Inflammatory macrophage treated with lipopolysaccharide for 1 hour (primary cell): ENCODE measurements around the gene OAS2.

ENCODE experiments used
- DNase-seq, 2 donors: peaks; one replicate each; pipeline ENCODE4 v3.0.0-alpha.2; 2020 to 2022

Gene OAS2

DNA sequence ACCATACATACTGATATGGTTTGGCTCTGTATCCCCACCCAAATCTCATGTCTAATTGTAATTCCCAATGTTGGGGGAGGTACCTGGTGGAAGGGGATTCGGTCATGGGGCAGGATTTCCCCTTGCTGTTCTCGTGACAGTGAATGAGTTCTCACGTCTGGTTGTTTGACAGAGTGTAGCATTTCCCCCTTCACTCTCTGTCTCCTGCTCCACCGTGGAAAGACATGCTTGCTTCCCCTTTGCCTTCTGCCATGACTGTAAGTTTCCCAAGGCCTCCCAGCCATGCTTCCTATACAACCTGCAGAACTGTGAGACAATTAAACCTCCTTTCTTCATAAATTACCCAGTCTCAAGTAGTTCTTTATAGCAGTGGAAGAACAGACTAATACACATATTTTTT, 49.4 kb downstream of the OAS2 start:
- peak in 1 of 2 donors; percentile 26 for DNase-seq

DNA sequence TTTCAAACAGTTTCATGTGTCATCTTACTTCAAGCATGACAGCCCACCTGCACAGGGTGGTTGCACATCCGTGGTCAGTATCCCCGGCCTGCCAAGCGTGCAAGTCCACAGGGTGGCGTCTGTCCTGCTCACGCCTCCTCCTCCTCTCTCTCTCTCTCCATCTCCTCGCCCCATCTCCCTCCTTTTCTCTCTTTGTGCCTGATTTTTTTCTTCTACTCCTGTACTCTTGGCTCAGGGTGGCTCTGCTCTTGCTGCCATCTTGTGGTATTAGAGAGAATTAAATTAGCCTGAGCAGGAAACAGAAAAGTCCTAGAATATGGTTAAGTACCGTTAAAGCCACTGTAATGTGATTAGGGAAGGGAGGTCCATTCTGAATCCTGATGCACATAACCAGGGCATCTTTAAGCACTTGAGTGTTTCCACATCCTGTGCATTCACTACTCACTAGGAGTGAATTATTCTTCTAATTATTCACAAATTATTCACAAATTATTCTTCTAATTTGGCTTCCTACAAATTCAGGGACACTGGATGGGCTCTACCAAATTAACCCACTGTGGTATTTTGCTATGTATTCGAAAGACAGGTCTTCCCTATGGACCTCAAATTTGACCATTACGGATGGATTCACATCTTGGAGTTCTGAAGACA, 52.7 kb downstream of the OAS2 start:
- DNase-seq = peak; percentile 28 to 61

DNA sequence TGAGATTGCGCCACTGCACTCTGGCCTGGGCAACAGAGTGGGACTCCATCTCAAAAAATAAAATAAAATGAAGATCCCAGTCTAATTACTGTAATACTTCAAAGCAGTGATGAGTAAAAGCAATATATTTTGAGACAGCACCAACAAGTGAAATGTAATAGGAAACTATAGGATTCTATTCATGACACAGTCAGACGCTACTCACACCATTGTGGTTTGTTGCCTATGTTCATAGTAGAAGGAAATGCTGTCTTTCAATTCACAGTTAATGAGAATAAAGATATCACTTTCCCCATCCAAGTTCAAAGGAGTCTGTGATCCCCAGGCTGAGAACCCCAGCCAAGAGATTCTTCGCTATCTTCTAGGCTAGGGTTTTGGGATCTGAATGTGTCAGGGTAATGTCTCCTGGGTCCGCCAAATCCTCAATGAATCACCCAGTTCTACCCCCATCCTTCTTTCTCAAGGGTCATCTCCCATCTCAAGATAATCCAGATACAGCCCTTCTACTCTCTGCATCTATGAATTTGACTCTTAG, 61.7 kb downstream of the OAS2 start:
- DNase-seq = no peak

DNA sequence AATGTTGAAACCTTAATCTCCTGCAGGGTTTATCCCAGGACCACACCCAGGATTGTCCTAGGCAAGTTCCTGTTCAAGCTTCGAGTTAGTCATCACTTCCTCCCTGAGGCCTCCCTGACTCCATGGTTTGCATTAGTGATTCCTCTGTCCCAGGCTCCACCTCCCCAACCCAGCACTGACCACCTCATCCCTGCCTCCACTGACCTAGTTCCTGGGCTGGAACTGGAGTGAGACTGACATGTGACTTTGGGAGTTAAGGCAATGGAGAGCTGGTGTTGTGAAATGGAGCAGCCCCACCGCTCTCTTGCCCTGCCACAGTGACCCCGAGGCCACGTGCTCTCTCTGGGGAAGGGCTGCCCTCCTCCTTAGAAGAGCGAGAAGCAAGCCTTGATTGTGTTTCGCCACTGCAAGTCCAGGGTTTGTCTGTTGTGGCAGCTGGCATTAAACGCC, 62.4 kb downstream of the OAS2 start:
- peak; percentile 87 to 99 for DNase-seq

DNA sequence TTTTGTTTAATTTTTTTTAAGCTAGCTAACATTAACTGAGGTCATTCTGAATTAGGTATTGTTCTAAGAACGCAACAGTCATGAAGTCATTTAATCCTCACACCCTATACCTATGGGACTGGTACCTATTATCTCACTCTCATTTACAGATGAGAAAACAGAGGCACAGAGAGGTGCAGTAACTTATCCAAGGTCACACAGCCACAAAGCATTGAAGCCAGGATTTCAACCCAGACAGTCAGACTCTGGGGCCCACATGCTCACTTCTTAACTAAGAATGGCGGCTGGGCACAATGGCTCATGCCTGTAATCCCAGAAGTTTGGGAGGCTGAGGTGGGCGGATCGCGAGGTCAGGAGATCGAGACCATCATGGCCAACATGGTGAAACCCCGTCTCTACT, 63.2 kb downstream of the OAS2 start:
- DNase-seq = no peak

DNA sequence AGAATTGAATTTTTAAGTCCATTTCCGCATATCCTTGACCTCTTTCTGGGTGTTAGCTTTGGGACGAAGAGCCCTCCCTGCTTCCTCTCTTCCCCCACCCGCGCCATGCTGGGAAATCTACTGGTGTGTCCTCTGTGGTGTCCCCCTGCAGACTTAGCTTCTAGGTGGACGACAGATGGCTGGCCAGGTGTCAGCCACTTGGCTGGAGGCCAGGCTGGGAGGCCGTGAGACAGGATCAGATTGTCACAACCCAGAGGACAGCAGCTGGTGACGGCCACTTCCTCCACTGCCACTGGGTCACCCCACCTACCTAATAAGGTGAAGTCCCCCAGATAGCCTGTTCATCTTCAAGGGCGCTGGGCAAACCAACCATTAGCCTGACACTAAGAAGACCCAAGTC, 64.9 kb downstream of the OAS2 start:
- no peak for DNase-seq

DNA sequence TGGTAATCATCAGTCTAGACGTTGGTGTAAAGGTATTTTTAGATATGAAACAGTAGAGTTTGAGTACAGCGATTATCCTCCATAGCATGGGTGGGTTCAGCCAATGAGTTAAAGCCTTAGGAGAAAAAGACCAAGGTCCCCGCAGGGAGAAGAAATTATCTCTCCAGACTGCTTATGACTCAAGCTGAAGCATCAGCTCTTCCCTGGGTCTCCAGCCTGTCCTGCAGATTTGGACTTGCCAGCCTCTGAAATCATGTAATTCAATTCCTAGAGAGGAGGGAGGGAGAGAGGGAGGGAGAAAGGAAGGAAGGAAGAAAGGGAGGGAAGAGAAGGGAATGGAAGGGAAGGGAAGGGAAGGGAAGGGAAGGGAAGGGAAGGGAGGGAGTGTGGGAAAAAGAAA, 66.2 kb downstream of the OAS2 start:
- DNase-seq = no peak

DNA sequence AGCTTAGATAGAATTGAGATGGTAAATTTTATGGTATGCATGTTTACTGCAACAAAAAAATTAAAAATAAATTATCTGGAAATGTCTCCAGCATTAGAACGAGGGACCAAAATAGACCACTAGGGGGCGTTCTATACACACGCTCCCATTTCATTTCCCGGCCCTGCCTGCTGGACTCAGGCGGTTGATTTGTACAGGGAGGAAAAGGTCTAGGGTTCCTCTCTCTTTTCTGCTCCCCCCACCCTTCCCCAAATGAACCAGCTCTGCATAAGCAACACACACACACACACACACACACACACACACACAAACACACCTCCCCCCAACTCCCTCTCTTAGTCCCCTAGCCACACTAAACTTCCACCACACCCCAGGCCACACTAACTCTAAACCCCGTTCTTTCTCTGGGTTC, 70.4 kb downstream of the OAS2 start:
- peak; percentile 39 to 89 for DNase-seq

DNA sequence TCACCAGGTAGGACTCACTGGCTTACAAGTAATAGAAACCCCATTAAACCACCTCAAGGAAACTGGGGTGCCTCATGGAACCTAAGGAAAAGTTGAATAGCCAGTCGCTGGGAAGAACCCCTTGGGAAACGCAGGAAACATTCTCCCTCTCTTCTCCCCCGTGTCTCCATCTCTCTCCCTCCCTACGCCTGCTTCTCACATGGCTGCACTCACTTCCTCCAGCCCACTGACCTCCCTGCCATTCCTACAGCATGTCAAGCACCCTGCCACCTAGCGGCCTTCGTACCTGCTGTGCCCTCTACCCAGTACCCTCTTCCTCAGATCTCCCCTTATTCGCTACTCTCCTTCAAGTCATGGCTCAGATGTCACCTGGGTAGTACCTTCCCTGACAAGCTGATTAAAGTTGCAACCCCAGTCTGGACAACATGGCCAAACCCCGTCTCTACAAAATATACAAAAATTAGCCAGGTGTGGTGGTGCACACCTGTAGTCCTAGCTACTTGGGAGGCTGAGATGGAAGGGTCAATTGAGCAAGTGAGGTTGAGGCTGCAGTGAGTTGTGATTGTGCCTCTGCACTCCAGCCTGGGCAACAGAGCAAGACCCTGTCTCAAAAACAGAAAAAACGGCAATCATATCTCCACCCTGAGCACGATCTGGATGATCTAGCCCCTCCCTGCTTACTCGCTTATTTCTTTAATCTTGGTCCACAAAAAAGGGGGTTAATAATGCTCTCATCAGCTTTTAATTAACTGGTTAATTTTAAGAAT, 71.8 kb downstream of the OAS2 start:
- peak in 1 of 2 donors; percentile 29 for DNase-seq

DNA sequence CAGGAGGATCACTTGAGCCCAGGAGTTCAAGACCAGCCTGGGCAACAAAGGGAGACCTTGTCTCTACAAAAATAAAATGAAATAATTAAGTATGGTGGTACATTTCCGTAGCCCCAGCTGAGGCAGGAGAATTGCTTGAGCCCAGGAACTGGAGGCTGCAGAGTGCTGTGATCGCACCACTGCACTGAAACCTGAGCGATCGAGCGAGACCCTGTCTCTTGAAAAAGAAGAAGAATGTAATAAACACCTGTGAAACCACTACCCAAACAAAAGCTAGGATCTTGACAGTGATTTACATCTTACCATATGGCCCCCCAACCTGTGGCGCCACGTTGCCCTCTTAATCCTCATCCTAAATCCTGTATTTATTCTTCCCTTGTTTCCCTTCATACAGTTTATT, 72.5 kb downstream of the OAS2 start:
- no peak for DNase-seq

DNA sequence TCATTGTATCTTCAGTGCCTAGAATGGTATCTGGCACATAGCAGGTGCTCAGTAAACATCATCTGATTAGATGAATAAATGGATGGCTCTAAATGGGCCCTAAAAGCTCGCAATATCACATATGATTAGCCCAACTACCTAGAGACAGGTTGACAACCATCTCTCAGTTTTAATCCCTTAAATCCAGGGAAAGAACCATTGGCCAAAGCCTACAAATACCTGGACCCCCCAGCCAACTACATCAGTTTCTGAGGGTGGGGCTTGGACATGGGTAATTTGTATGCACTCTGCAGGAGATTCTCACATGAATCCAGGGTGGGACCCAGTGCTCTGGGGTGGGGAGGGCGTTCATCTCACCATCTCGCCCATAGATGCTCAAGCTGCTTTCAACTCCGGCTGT, 73.4 kb downstream of the OAS2 start:
- no peak for DNase-seq

DNA sequence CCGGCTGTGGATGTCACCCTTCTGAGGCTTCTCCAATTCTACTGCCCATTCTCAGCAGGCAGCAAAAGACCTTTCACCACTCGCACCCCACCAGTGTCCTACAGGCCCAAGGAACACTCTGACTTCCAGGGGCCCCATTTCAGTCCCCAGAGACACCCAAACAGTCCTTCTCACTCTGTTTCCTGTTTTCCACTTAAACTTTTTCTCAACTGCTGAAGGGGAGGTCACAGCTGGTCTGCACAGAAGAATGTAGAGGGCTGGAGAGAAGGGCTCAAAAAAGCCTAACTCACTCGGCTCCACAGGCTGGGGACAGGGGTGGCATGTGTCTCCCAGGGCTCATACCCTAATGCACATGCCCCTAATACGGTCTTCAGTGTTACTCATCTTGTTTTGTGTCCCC, 74.0 kb downstream of the OAS2 start:
- no peak for DNase-seq

DNA sequence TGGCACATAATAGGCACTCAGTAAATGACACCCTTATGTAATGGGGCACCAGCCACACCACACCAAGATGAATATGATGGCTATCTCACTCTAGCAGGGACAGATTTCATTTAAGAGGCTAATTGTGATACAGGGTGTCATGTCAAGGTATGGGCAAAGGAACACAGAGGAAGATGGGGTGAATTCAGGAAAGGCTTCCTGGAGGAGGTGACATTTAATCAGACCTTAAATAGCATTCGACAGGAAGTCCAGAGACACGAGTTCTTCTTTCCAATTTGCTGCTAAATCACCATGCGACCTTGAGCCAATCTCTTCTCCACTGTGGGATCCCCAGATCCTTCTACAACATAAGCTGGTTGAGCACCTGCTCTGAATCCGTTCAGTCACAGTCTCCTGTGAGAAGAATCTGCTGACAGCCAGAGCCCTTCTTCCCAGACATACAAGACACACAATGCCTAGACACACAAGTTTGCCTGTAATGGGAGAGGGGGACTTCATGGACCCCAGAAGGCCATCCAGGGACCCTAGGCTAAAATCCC, 76.7 kb downstream of the OAS2 start:
- DNase-seq = no peak

DNA sequence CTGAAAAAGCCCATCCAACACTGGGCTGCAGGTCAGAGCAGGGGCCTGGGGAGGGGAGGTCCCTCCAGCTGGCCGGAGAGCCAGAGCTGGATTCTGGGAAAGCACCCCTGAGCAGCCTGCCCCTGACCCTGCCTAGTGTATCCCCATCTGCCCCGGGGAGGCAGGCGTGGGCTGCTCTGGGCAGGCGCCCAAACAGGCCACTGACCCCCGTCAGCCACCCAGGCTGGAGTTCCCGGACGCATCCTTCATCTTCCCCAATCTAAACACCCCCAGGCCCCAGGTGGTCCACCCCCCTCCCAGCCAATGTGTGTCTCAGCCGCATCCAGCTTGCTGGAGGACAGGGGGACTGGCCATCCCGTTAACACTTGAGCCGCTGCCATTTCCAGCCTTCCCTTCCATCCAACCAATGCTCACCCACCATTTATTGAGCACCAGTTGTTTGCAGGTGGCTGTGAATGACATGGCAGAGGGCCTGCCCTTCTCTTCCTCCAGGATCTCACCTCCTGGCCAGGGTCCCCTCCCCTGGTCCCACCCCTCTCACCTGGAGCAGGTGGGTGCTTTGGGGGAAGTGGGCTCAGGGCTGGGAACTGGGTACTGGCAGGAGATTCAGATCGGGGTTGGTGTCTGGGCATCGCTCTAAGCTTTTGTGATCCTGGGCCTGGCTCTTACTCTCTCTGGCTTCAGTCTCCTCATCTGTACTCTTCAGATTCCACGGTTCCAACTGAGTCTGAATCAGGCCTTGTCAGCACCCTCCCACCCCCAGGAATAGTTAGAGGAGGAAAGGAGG, 77.5 kb downstream of the OAS2 start:
- DNase-seq = no peak

DNA sequence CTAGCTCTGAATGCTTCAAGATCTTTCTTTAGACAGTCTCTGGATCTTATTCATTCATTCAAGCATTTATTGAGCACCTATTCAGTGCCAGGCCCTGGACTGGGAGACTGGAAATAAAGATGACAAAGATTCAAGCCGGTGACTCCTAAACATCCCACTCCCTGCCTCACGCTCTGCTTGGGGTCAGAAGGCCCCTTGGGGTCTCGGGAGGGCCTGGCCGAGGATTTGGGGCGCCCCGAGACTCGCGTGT, 78.0 kb downstream of the OAS2 start:
- no peak for DNase-seq

DNA sequence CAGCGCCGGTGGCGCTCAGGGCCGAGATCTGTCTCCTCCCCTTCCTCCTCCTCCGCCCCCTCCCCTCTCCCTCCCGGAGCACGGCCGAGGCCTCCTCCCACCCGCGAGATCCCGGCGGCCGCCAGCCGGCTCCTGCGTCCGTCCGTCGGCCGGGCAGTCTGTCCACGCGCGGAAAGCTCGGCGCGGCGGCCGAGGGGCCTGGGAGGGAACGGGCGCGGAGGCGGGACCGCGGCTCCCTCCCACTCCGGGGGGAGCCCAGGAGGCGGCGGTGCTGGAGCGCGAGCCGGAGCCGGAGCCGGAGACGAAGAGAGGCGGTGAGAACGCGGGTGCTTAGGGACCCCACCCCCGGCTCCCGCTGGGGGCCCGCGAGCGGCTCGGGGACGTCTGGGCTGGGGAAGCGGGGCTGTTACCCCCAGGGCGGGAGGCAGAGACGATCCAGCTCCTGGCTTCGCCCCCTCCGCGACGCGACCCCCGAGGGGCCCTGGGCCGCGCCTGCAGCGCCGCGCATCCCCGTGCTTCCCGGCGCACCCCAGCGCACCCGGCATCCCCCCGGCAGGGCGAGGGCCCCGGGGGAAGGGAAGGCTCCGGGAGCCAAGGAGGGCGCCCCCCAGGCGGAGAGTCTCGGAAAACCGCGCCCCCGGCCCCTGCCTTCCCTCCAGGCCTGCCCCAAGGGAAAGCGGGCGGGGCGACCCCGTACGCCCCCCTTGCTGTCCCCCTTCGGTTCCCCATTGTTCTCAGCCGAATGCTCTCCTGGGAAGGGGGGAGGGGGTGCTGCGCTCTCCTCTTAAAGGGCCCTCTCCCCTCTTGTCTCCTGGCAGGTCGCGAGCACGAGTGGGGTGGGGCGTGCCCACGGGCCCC, 78.5 kb downstream of the OAS2 start, which contains the start of gene DTX1:
Gene DTX1 (plus strand): TSS at position 100 of the 858 bp plus-strand sequence. CDS start 1,463 bp downstream, outside the sequence.
- no peak for DNase-seq

DNA sequence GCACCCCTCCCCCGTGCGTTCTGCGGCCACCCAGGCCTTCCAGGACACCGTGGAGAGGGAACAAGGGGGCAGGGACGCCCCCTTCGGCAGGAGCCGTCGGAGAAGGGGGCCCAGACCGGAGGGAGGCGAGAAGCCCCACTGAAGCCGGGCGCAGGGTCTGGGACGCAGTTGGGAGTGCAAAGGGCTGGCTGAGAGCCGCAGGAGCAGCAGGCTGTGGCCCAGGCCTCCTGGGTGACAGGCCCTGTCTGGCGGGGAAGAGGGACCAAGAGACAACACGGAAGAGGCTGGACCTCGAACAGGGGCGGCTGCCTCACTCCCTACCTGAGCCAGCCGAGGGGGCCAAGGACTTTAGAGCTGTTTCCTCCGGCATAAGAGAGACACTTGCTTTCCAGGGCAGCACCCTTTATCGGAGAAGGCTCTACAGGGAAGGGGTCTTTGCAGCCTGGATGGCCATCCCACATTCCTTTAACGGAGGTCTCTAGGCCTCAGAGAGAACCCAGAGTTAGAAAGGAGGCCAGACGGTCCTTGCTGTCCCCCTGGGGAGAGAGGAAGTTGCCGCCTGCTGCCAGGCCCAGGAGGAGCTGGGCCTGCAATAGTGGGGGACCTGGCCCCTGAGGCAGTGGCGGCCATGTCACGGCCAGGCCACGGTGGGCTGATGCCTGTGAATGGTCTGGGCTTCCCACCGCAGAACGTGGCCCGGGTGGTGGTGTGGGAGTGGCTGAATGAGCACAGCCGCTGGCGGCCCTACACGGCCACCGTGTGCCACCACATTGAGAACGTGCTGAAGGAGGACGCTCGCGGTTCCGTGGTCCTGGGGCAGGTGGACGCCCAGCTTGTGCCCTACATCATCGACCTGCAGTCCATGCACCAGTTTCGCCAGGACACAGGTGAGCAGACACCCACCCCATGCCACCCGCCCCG, 79.5 kb downstream of the OAS2 start:
- no peak for DNase-seq

DNA sequence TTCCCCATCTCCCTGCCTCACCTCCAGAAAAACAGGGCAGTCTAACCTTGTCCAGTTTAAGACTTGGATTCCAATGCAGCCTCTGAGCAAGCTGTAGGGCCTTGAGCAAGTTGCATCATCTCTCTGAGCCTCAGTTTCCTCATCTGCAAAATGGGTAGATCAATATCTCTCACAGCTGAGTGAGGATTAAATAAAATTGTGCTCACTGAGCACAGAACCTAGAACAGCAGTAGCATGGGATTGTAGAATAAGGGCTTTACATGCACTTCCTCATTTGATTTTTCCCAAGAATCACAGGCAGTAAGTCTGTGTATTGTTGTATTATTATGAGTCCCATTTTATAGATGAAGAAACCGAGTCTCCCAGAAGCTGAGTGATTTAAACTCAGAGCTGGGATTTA, 80.2 kb downstream of the OAS2 start:
- no peak for DNase-seq

DNA sequence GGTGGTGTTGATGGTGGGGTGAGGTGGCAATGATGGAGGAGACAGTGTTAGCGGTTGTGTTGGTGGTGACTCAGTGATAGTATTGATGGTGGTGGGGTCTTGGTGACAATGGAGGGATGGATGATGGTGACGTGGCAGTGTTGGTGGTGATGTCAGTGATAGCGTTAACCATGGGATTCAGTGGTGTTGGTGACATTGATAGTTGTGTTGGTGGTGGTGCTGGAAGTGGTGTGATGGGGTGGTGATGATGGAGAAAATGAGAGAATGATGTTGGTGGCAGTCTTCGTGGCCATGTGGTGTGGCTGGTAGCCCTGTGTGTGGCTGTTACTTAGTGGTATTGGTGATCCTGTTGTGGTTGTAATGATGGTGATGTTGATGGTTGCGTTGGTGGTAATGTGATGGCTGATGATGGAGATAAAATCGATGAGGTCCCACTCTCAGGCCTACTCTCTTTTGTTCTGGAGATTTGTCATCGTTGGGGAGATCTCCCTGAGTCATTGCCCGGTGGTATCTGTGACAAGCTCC, 80.8 kb downstream of the OAS2 start:
- no peak for DNase-seq

DNA sequence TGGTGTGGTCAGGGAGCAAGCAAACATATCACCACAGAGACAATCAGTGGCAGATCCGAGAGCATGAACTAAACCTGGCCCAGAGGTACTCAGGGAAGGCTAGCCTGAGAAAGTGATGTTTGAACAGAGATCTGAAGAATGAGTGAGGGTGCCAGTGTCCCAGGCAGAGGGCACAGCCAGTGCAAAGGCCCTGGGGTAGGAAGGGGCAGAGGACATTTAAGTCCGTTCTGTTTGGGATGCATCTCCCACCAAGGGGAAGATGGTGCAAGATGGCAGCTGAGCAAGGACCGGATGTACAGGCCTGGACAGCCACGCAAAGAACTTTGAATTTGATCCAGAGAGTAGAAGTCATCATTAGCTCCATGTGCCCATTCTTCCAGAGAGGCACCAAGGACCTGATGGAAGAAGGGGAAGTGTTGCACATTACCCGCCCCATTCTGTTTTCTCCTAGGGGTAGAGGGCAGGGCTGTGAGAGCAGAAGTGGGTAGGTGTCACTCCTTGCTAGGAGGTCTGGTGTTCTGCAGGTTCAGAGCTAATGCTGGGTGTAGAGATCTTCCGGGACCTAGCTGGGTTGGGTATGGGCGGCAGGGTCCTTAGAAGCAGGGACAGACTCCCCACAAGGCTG, 82.1 kb downstream of the OAS2 start:
- DNase-seq = no peak
